ENCODE measurements around the gene C5orf15. TPM values are rescaled to one million over a fixed set of nuclear protein-coding genes. Genes with fewer than 3 reads are reported as not detected.

C5orf15 gene
- total and polyA plus RNA-seq, 4 donors, result 21.6 to 118 (median 40.0) TPM

DNA sequence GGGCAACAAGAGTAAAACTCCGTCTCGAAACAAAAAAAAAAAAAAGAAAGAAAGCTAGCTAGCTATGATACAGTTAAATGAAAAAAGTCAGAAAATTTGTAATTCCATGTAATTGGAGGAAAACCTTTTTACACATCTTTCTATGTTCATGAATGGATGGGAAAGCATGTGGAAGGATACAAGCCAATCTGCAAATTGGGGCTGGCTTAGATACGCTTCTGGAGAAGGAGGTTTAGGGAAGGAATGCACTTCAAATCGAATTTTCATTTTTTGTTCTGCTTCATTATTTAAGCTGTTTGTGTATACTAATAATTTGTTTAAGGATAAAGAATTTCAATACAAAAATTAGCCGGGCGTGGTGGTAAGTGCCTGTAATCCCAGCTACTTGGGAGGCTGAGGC, 29.6 kb upstream of the C5orf15 start:
- no peak for DNase-seq
- Histone ChIP-seq H3K9ac (ENCODE audit: insufficient read depth in 1 of 2, low read length in 2 of 2) (no peak overlapping the region), H3K27me3 (ENCODE audit: control insufficient read depth in 3 of 3, insufficient read depth in 3 of 3, low read length in 2 of 3) (no peaks in the 10 kb centered on the region), H3K36me3 (ENCODE audit: control insufficient read depth in 4 of 4, insufficient read depth in 4 of 4, low read length in 4 of 4) (peaks cover 0 to 8% (median 2%) of the 10 kb centered on the region in 4 donors), H3K4me3 (no peak overlapping the region), H3K9me3 (ENCODE audit: control insufficient read depth in 4 of 4, insufficient read depth in 3 of 4, low read length in 3 of 4) (no peaks in the 10 kb centered on the region), H3K27ac (ENCODE audit: low read depth in 1 of 2, low read length in 1 of 2) (no peak overlapping the region), H3K4me1 (ENCODE audit: control insufficient read depth in 5 of 5, insufficient read depth in 5 of 5, low read length in 5 of 5) (peaks cover 18 to 40% (median 35%) of the 10 kb centered on the region in 5 donors)
- WGBS, 2 donors, result 88 to 91% methylated on average over 6 of the region's 6 CpGs
- ATAC-seq (ENCODE audit: insufficient read depth, low FRiP score), result no peak
- TF ChIP-seq, protein P1, sequence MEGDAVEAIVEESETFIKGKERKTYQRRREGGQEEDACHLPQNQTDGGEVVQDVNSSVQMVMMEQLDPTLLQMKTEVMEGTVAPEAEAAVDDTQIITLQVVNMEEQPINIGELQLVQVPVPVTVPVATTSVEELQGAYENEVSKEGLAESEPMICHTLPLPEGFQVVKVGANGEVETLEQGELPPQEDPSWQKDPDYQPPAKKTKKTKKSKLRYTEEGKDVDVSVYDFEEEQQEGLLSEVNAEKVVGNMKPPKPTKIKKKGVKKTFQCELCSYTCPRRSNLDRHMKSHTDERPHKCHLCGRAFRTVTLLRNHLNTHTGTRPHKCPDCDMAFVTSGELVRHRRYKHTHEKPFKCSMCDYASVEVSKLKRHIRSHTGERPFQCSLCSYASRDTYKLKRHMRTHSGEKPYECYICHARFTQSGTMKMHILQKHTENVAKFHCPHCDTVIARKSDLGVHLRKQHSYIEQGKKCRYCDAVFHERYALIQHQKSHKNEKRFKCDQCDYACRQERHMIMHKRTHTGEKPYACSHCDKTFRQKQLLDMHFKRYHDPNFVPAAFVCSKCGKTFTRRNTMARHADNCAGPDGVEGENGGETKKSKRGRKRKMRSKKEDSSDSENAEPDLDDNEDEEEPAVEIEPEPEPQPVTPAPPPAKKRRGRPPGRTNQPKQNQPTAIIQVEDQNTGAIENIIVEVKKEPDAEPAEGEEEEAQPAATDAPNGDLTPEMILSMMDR (IDR thresholded peaks at IDR 0.05; ENCODE audit: control extremely low read depth, extremely low read depth), result no peak

GRCh38 chr5:133996683-133997252, 28.3 kb upstream of the C5orf15 start:
- no peaks in the 10 kb centered on the region for H3K27me3 ChIP-seq (ENCODE audit: control insufficient read depth in 3 of 3, insufficient read depth in 3 of 3, low read length in 2 of 3)
- H3K9ac ChIP-seq (ENCODE audit: insufficient read depth in 1 of 2, low read length in 2 of 2), result no peak overlapping the region
- no peak overlapping the region for H3K27ac ChIP-seq (ENCODE audit: low read depth in 1 of 2, low read length in 1 of 2)
- H3K4me3 ChIP-seq, result no peak overlapping the region
- TF ChIP-seq, protein P1 (IDR thresholded peaks at IDR 0.05; ENCODE audit: control extremely low read depth, extremely low read depth), result no peak
- no peak for ATAC-seq (ENCODE audit: insufficient read depth, low FRiP score)
- WGBS, 2 donors, result 85 to 86% methylated on average over 3 of the region's 3 CpGs
- DNase-seq, result no peak
- no peaks in the 10 kb centered on the region for H3K9me3 ChIP-seq (ENCODE audit: control insufficient read depth in 4 of 4, insufficient read depth in 3 of 4, low read length in 3 of 4)
- peaks cover 20 to 37% (median 28%) of the 10 kb centered on the region in 5 donors for H3K4me1 ChIP-seq (ENCODE audit: control insufficient read depth in 5 of 5, insufficient read depth in 5 of 5, low read length in 5 of 5)
- H3K36me3 ChIP-seq (ENCODE audit: control insufficient read depth in 4 of 4, insufficient read depth in 4 of 4, low read length in 4 of 4), result peaks cover 0 to 8% (median 2%) of the 10 kb centered on the region in 4 donors

DNA sequence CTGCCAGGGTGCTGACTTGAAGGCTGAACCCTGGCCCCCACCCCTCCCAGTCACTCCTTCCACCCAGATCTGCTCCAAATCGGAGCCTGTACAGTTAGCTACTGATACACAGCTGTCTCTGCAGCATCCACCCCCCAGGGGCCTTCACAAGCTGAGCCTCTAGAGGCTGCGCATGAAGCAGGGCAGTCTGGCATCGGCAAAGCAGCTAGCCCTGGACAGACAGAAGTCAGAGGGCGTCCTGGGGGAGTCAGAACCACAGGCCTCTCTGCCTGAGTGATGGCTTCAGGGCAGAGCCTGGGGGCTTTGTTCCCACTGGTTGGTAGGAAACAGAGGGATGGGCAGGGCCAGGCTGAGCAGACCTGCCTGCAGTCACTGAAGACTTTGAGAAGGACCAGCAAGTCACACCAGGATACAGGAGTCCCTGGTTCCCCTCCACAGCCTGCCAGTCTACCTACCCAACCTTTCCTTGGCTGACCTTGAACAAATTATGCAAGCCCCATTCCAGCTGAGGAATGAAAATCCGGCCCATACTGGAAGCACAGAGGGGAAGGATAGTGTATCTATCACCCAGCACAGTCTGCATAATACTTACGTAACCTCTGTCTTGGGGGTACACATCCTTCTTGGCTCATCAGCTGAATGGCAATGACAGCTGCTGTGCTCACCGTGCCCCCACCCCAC, 27.6 kb upstream of the C5orf15 start:
- Histone ChIP-seq H3K36me3 (ENCODE audit: control insufficient read depth in 4 of 4, insufficient read depth in 4 of 4, low read length in 4 of 4) (peaks cover 0 to 8% (median 5%) of the 10 kb centered on the region in 4 donors), H3K27me3 (ENCODE audit: control insufficient read depth in 3 of 3, insufficient read depth in 3 of 3, low read length in 2 of 3) (no peaks in the 10 kb centered on the region), H3K9me3 (ENCODE audit: control insufficient read depth in 4 of 4, insufficient read depth in 3 of 4, low read length in 3 of 4) (no peaks in the 10 kb centered on the region), H3K9ac (ENCODE audit: insufficient read depth in 1 of 2, low read length in 2 of 2) (peak overlapping the region in 1 of 2 donors; percentile 16), H3K4me3 (no peak overlapping the region), H3K27ac (ENCODE audit: low read depth in 1 of 2, low read length in 1 of 2) (peak overlapping the region in 1 of 2 donors; percentile 5), H3K4me1 (ENCODE audit: control insufficient read depth in 5 of 5, insufficient read depth in 5 of 5, low read length in 5 of 5) (peaks cover 20 to 38% (median 28%) of the 10 kb centered on the region in 5 donors)
- WGBS, 2 donors, result 75 to 79% methylated on average over 7 of the region's 7 CpGs
- DNase-seq (no peak), ATAC-seq (ENCODE audit: insufficient read depth, low FRiP score) (no peak)
- TF ChIP-seq, protein P1 (IDR thresholded peaks at IDR 0.05; ENCODE audit: control extremely low read depth, extremely low read depth), result no peak

Data from lung (tissue), 12 donors.